NT2/D1 (cell line): ENCODE results near the gene ITCH.

ENCODE experiments used
- YY1 ChIP-seq: IDR thresholded peaks from 2 replicates; pipeline ENCODE4 v1.6.1; 2011; ENCODE audit not compliant: insufficient read length, insufficient read depth
- ZNF274 ChIP-seq: IDR thresholded peaks from 2 replicates; pipeline ENCODE4 v1.6.1; 2011; ENCODE audit warnings: mild to moderate bottlenecking, low read depth, low read length

DNA sequence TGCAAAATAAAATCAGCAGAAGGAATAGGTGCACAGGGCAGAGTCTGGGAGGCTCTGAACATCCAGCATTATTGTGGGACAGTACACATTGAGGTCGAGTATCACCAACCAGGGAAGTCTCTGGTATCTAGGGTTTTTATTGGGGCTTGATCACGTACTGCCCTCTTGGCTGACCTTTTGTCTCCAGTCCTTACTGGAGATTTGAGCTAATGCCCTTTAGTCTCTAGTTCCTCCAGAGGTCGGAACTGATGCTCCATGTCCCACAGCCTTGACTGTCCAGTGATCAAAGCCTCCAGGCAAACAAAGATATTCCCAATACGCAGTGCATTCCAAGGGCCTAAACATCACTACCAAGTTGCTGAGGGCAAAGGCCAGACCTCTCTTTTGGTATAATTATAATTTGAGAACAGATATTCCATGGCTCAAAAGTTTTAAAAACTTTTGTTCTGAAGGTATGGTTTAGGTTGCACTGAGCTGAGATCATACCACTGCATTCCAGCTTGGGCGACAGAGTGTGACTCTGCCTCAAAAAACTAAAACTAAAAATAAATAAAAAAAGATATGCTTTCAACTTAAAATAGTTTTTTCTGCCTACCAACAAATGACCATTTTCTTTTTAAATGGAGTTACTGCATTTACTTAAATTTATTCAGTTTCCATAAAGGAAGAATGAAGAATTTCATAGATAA is 96.3 kb downstream of the ITCH start:
- TF ChIP-seq ZNF274: no peak
- no peak for TF ChIP-seq YY1
